GM21786 (cell line): ENCODE results near the gene NFKBIE.

ENCODE experiments used
- ATAC-seq: cut with Tn5 transposase; IDR thresholded peaks from one replicate; pipeline ENCODE4 v1.9.1; 2021; ENCODE audit not compliant: unreplicated experiment

The NFKBIE gene

DNA sequence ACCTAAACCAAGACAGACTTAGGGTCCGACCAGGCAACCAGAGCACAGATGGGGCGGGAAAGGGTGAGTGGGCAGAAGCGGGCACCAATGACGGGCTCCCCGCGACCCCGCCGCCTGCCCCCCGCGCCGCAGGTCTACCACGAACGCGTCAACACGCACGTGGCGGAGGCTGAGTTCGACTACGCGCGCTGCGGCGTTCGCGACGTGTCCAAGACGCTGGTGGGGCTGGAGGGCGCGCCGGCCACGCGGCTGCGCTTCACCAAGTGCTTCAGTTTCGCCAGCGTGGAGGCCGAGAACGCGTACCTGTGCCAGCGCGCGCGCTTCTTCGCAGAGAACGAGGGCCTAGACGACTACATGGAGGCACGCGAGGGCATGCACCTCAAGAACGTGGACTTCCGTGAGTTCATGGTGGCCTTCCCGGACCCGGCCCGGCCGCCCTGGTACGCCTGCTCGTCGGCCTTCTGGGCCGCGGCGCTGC, 10.0 kb upstream of the NFKBIE start:
- no peak for ATAC-seq

DNA sequence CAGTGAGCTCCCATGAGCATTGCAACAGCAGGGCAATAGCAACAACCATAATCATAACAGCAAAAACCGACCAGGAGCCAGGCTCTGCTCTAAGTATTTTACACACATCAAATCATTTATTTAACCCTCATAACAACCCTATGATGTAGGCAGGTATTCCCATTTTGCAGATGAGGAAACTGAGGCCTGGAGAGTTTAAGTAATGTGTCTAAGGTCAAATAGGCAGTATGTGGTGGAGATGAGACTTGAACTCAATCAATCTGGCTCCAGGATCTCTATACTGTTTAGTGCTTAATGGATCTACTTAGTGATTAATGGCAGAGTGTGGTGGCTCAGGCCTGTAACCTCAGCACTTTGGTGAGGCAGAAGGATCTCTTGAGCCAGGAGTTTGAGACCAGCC, 8.3 kb upstream of the NFKBIE start:
- no peak for ATAC-seq

DNA sequence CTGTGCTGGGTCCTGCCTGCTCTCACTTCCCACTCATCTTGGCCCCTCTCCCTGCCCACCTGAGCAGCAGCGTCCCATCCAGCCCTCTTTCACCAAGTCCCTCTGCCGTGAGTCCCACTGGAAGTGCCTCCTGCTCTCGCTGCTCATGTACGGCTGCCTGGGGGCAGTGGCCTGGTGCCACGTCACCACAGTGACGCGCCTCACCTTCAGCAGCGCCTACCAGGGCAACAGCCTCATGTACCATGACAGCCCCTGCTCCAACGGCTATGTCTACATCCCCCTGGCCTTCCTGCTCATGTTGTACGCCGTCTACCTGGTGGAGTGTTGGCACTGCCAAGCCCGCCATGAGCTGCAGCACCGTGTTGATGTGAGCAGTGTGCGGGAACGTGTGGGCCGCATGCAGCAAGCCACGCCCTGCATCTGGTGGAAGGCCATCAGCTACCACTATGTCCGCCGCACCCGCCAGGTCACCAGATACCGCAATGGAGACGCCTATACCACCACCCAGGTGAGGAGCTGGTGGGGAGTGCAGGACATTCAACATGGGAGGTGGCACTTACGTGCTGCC, 7.7 kb upstream of the NFKBIE start:
- no peak for ATAC-seq

DNA sequence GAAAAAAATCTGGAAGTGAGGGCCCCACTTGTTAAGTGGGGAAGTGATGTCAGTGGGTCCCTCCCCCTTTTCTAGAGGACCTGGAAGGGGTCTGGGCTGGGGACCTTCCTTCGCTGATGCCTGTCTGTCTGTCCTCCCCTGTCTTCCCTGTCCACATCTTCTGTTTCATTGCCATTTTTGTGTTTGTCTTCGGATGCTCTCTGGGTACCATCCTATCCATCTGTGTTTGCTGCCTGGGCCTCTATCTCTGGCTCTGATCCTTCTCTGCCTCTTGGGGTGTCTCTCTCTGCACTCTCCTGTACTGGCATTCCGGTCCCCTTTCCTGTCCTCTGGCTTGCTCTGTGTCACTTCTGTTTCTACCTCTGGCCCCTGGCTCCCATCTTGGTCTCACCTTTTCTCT, 7.2 kb upstream of the NFKBIE start:
- no peak for ATAC-seq

DNA sequence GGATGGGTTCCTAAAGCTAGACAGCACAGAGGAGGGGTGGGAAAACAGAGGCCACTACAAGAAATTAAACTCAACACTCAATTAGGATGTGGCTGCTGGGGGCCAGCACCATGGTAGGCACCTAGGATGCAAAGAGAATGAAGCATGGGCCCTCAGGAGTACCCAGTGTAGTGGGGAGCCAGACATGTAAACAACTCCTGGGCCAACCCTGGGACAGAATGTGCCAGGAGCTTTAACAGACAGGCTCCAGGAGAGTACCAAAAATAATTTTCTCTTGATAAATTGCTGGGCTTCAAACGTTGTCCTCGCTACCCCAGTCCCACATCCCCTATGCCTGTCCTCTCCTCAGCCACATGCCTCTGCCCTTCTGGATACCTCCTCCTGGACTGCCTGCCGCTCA, 6.6 kb upstream of the NFKBIE start:
- ATAC-seq: no peak

DNA sequence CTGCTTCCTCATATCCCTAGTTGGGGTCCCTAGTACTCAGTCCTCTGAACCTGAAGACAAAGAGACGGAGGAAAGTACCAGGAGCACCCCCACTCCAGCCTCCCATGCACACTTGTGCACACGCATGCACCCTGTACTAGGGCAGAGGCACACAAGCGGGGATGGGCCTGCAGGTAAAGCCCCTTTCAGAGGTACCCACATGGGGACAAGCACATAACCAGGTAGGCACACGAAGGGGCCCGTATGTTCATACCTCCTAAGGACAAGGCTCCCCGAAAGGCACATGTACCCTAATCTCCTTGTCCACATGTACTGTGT, 6.0 kb upstream of the NFKBIE start:
- no peak for ATAC-seq

DNA sequence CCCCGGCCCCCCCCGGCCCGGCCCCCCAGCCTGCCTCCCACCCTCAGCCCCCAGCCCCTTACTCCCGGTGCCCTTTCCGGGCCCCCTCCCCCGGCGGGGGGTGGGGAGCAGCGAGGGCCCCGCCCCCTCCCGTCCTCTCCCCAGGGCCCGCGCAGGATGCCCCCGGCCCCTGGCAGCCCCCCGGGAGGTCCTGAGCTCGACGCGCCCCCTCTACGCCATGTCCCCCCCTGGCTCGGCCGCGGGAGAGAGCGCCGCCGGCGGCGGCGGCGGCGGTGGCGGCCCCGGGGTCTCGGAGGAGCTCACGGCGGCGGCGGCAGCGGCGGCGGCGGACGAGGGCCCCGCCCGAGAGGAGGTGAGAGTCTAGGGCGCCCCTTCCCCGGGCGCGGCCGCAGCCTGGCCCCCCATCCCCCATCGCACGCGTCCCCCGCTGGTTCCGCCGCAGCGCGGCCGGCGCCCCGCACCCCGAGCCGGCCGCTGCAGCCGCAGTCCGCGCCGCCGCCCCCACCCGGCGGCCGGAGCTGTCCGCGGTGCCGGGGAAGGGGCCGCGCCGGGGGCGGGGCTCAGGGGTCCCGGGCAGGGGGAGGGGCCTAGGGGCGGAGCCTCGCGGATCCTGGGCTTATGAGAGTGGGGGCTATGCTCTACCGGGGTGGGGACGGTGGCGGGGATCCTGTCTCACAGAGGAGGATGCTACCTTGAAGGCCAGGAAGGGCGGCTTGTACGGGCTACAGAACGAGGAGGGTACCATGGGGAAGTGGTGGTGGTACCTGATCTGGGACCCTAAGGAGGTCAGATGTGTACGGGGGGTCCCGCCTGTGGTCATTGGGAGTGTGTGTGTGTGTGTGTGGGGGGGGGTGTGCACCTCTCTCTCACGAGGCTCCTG, 5.4 kb upstream of the NFKBIE start:
- no peak for ATAC-seq

DNA sequence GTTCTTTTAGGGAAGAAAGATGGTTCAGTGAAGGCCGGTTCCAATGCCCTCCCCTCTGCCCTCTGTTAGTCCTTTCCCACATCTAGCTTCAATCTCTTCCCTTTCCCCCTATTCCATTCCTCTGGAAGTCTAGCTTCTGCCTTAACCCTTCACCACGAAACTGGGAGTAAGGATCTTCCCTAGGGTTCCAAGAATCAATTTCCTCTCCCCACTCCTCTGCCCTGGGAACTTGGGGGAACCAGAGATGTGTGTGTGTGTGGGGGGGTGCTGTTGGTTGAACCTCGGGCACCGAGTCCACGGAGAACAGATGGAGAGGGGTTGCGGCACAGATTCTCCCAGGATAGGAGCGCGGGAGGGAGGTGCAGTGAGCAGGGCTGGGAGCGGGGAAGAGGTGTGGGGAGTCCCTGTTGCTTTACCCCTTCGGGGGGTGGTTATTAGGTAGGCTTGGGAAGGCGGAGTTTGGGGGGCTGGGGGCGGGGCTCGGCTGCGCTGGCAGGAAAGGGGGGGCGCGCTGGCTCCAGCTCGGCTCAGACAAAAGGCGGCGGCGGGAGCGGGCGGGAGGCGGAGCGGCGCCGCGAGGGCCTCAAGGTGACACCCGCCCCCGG, 4.7 kb upstream of the NFKBIE start, which contains the start of gene TMEM151B:
Gene TMEM151B (plus strand): TSS at position 530 of the 605 bp plus-strand sequence. CDS start 293 bp downstream, outside the sequence.
- no peak for ATAC-seq

DNA sequence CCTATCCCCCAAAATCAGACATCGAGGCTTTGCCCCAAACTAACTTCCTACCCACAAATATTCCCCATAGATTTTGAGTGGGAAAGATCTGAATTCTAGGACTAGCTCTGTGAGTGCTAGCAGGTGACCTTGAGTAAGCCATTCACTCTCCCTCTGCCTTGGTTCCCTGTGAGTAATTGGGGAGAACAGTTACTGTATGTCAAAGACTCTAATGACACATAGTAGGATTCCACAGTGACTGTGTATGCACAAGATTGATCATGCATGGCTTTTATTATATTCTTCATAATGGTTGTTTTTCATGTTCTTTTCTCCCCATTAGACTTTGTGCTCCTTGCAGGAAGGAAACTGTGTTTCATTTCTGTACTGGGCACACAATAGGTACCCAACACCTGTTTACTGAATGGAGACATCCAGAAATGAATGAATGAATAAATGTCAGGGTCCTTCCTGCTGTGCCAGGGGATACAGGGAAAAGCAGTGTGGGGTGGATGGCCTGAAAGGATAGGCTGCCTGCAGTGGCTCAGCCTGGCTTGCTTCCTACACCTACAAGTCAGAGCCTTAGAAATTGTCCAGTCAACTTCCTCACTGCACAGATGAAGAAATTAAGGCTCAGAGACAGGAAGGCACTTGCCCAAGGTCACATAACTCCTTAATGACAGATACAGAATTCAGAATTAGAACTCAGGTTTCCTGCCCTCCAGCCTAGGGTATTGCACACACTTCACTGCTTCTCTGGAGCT, 4.0 kb upstream of the NFKBIE start:
- ATAC-seq: no peak

DNA sequence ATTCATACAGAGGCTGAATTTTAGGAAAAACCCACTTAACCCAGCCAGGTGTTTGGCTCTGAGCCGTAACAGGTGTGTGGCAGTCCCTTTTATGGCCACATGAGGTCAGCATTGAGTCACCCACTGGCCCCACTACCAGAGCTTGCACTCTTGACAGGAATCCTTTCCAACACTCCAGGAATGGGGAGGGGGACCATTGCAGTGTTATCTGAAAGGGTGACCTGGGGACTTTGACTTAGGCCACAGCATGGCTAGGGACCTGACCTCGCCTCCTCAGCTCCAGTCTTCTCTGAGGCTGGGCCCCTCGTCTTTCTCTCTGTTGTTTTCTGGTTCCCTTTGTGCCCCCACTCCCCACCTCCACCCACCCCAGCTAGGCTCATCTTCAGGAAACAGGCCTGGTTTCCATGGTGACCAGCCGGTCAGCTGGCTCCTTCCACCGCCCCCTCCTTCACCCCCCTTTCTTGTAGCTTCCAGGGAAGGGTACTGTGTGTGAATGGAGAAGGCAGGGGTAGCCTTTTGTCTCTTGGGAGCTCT, 2.8 kb upstream of the NFKBIE start:
- no peak for ATAC-seq

DNA sequence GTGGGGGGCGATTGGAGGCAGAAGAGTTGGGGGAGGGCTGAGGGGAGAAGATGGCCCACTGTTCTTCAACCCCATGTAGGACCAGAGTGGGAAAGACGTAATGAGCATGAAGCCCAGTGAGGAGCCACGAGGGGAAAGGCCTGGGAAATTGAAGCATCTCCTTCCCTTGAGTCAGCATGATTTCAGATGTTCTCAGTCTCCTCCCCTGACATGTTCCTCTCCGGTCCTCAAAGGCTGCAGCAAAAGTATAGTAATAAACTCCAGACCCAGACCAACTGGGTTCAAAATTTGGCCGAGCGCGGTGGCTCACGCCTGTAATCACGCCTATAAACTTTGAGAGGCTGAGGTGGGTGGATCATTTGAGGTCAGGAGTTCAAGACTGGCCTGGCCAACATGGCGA, 1.9 kb upstream of the NFKBIE start:
- ATAC-seq: no peak

DNA sequence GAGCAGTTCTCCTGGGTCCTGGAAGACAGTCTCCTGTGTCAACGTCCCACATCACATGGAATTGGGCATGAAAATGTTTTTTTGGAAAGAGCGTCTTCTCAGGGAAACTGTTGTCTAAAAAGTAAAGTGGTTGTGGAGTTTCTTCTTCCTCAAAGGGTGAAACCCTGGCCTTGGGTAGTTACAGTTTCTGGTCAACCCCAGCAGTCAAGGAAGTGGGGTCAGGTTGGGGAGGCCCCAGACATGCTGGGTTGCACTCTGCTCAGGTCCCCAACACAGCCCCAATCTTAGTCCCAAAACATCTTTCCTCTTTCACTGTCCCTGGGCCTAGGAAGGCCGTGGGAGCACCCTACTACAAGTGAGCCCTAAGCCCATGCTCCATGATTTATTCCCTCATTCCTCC, 996 bp upstream of the NFKBIE start:
- ATAC-seq: peak; percentile 33

DNA sequence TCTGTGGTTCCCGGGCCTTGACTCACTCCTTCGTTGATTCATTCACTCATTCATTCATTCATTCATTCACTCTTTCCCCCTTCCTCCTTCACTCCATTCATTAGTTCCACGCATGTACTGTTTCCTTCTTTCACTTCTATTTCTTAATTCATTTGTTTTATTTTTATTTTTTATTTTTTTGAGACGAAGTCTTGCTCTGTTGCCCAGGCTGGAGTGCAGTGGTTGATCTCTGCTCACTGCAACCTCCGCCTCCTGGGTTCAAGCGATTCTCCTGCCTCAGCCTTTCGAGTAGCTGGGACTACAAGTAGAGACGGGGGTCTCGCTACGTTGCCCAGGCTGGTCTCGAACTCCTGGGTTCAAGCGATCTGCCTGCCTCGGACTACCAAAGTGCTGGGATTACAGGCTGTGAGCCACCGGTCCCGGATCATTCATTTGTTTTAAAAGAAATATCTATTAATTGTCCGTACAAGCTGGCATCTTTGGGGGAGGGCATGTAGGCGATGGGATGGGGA, 427 bp upstream of the NFKBIE start:
- ATAC-seq: peak; percentile 29

DNA sequence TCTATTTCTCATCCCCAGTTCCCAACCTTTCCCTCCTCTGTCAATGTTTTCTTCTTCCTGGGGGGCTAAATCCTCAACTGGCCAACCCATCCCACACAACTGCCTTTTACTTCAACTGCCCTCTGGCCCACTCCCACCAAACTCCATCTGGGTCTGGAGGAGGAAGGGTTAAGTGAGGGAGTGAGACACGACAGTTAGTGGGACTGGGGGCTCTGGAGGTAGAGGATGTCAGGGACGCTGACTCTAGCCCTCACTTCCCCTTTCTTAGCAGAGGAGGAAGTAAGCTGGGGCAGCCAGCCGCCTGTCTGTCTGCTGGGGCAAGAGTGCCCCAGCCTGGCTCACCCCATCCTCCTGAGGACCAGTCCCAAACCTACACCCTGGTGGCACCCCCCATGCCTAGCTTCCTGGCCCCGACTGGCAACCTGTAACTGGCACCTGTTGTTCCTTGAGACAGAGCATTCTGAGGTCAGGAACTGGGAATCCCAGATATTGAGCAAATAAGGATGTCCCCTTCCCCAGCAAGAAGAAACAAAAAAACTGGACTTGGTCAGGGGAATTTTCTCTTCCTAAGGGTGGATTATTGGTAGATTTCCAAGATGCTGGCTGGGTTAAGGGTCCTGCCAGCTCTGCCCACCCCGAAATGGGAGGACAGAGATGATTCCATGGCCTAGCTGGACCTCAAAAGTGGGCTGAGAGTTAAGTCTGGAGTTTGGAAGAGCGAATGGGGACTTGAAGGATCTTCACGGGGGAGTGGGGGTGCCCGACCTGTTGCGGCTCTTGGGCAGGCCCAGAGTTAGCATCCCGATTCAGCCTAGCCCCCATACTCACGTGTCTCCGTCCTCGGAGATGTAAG, 971 bp downstream of the NFKBIE start:
- ATAC-seq: peak; percentile 28

DNA sequence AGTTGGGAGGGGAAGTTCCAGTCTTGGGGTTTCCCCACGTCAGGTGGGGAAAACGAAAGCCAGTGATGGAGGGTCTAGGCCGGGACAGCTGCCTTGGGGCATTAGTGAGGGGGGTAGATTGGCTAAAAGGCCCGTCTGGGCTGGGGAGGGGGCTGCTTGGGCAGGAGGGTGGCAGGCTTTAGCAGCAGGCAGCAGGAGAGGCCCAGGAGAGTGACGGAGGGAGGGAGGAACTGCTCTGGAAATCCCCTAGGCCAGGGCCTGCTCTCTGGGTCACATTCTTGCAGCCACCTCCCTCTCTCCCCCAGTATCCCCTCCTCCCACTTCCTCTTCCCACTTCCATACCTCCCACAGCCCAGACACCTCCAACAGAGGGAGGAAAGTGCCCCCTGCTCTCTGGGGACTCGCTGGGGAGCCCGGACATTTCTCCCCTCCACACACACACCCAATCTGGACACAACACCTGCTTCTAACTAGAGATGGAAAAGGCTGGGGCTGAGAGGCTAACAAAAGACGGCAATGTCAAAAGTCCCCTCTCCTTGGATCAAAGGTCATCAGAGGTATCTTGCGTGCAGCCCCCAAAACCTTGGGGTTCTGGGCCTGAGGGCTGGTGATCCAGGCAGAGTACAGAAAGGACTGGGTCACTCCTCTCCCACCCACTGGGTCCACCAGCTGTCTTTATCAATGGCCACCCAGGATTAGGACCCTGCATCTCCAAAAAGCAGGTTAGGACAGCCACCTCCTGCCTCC, 1.8 kb downstream of the NFKBIE start:
- no peak for ATAC-seq

DNA sequence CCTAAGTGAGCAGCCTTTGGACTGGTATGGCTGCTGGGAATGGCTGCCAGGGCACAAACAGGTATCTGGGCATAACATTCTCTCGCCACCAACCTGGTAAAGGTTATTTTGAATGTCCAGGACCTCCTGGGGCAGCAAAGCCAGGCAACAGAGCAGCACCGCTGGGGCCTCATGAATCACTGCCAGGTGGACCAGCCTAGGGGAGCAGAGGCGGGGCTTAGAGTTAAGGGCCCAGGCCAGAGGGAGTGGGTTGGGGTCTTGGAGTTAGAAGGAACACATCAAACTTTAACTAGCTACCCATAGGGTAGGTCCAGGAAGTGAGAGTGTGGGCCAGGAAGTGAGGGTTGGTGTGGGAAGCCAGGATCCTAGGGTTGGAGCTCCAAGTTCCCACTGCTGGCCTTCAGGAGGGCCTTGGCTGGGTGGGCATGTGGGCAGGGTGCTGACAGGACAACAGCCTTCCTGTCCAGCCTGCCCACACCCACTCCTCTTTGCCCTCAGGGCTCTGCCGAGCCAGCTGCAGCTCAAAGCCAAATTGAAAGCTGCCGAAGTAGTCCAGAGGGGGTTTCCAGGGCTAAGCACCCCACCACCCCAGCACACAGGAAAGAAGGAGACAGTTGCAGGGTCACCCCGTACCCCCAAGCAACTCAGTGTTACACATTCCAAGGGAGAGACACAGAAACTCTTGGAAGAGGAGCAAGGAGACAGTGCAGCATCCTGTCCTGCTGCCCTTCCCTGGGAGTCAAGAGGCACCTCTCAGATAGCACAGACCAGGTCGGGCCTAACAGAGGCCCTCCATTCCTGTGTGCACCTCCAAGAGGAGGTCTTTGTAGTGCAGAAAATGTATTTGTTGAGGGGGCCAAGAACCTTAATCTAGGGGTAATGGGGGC, 2.6 kb downstream of the NFKBIE start:
- ATAC-seq: no peak

DNA sequence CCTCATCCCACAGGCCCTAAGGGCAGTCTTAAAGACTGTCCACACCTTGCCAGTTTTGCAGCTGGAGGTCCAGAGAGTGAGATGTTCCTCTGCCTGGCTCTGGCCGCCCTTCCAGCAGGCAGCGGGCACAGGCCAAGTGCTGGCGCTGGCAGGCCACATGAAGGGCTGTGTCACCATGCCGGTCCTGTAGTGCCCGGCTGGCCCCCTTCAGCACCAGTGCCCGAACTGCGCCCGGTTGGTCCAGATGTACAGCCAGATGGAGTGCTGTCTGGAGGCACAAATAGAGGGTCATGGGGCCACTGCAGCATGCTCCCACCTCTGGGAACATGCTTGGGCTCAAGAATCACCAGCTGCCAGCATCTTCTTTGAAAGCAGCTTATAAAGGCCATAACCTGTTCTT, 3.8 kb downstream of the NFKBIE start:
- ATAC-seq: no peak
